Left cardiac atrium (tissue), 4 donors: ENCODE data around the gene PRCP. TPM values are rescaled to one million over a fixed set of nuclear protein-coding genes. Genes with fewer than 3 reads are reported as not detected.
A peak's percentile ranks its signal among the peaks of the same experiment; 100 is the strongest.
"Not testable (repeated sequence)": the region's sequence is repeated elsewhere in the genome, so short reads cannot be mapped to it uniquely, and the experiment has no call there.

ENCODE experiments used
- ATAC-seq, 2 donors: fragments of 200-7000 bp; cut with Tn5 transposase; one replicate each; pipeline ENCODE4 v1.9.1; 2020; ENCODE audit warnings: mild to moderate bottlenecking in 2 of 2, moderate library complexity in 2 of 2
- DNase-seq: peaks from one replicate; pipeline ENCODE4 v3.0.0-alpha.2; 2020
- intact Hi-C, 2 donors: fragments of 100-400 bp; cut with DNase I; formaldehyde crosslinking; loops; one replicate each; pipeline versions ENCODE4 v1.14.1 to v1.15.1; 2022 to 2023
- total RNA-seq, 2 donors: library from RNA; stranded (reverse); fragmentation: NEBNext Ultra II Directional; extraction: Animal tissue kit (Norgen Biotek cat#: 25700); gene quantifications; one replicate each; pipeline ENCODE4 v1.2.1, GENCODE V29; 2021
- donor health status: DM: no; HTN: yes; CAD: no.
- donor health status: DM: no; HTN: yes; CAD: no; lungs with severe emphysema.
- donor health status: DM: yes; HTN: yes; CAD: no.
- donor health status: Dilated cardiomyopathy.

The PRCP gene
- total RNA-seq, 2 donors from 2014 or later = 65.5 to 97.4 TPM

DNA sequence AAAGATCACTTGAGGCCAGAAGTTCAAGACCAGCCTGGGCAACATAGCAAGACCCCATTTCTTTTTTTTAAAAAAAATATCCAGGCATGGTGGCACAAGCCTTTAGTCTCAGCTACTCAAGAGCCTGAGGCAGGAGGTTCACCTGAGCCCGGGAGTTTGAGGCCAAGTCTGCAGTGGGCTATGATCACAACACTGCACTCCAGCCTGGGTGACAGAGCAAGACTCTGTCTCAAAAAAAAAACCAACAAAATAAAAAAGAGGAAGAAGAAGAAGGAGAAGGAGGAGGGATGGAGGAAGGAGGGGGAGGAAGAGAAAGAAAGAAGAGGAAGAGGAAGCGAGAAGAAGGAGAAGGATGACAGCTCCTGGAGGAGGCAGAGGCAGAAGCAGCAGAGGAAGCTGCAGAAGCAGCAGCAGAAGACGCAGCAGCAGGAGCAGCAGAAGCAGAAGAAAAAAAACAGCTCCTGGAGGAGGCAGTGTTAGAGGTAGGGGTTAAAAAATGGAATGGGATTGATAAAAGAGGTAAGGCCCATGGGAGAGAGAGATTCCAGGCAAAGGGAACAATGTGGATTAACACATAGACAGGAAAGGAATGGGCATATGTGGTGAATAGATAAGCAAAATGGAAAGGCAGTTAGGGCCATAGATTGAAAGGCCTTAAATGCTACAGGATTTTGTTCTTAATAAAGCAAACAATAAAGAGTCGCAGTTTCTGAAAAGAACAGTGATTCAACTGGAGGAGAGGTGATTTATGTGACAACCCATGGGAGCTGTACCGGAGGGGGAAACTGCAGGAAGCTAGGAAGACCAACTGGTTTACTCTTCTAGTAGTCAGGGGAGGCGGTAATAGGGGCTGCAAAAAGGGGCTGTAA, 10.9 kb downstream of the PRCP start:
- DNase-seq (no peak), ATAC-seq (peak in 1 of 2 donors; percentile 65)
- intact Hi-C loops = no loop called here

DNA sequence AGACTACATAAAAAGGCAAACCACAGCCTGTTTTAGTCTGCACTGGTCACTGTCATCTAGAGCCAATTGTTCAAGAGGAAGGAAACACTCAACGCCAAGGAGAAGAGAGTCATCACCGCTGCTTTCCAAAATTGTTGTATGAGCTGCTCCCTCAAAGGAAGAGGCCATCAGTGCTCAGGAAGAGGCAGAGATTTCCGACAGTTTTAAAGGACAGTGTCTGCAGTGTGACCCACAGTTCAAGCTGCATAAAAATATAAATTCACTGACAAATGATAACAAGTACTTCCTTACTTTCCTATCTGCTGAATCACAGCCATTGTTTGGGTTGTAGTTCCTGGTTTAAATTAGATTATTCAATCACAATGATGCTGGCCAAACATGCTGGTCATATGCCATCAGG, 16.4 kb downstream of the PRCP start:
- intact Hi-C loops = no loop called here
- ATAC-seq = peak; percentile 67 to 87
- no peak for DNase-seq

DNA sequence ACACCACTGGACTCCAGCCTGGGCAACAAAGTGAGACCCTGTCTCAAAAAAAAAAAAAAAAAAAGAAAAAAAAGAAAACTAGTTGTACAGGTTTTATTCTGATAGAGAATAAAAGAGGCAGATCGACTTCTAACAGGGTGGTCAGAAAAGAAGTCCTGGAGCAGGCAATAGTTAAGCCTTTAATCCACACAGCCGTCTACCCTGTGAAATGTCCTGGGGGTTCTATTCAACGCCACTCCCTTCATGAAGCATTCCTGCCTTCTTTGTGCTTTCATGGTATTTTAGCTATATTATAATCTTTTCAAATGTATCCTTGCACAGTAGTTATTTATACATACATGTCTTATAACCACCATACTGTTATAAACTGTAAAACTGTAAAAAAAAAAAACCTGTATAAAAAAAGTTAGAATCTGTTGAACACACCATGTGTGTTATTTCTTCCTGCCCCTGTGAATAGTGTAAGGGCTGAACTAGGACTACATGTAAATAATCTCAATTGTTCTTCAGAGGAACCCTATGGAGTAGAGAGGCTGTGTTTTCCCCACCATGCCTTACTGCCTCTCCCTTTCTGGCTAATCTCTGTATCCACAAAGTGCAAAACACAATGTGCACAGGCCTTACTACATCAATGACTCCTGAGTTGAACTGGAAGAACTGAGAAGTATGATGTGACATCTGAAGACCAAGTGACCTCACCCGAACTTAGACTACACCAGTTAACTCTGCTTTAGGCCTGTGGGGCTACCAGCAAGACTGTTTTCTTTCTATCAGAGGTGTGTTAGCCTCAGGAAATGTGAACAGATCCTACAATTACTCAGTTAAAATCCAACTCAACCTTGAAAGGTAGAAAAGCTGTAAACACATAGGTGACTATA, 25.3 kb downstream of the PRCP start:
- DNase-seq (no peak), ATAC-seq (no peak)
- intact Hi-C loops = no loop called here

DNA sequence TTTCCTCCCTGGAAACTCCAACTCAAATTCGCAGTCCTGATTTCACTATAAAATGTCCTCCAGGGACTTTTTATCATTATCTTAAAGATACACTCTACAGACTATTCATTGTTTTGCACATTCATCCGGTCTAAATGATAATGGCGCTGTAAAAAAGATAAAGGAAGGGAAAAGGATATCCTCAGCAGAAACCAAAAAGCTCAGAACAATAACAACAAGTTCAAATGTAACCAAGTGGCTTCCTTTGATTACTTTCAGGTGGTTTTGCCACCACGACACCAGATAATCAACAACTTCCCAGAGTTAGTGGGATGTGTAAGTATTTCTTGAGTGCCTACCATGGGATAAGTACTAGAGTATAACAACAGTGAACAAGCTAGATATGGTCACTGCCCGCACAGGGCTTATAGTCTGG, 26.3 kb downstream of the PRCP start:
- no peak for DNase-seq
- intact Hi-C loops = no loop called here
- peak in 1 of 2 donors; percentile 55 for ATAC-seq

DNA sequence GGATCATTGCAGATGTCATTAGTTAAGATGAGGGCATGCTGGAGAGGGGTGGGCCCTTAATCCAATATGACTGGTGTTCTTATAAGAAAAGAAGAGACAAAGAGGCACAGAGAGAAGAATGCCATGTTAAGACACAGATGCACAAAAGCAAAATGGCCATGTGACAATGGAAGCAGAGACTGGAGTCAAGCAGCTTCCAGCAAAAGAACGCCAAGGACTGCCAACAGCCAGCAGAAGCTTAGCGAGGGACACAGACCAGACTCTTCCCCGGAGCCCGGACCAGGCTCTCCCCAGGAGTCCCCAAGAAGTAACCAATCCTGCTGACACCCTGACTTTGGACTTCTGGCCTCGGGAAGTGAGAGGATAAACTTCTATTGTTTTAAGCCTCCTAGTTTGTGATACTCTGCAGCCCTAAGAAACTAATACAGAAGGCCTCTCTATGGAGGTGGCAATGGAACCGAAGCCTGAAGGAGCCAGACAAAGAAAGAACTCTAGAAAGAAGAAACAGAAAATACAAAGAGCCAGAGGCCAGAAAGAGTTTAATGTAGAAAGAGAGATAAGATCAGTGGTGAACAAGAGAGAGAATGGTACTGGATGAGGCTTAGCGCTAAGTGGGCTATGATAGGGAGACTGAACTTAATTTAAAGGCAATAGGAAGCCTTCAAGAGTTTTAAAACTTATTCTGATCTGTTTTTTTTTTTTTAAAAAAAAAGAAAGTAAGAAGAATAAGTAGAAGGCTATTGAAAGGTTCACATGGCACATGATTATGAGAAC, 27.7 kb downstream of the PRCP start:
- no peak for DNase-seq
- intact Hi-C loops = no loop called here

DNA sequence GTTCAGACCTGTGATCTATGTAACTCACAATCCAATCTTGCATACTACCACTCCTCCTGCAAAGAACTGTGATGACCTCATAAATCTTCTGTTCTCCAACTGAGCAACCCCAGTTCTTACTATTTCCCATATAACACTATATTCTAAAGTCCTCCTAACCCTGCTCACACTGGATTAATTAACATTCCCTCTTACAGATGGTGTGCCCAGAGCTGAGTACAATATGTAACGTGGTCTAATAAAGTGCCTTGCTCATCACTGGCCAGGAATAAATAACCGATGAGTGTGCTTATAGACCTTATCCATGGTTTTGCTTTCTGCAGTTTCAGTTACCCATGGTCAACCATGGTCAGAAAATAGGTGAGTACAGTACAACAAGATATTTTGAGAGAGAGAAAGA, 28.6 kb downstream of the PRCP start:
- ATAC-seq = no peak
- intact Hi-C loops = no loop called here
- no peak for DNase-seq

More for the DNA sequence above, 27.7 kb downstream of the PRCP start:
- no peak for ATAC-seq

DNA sequence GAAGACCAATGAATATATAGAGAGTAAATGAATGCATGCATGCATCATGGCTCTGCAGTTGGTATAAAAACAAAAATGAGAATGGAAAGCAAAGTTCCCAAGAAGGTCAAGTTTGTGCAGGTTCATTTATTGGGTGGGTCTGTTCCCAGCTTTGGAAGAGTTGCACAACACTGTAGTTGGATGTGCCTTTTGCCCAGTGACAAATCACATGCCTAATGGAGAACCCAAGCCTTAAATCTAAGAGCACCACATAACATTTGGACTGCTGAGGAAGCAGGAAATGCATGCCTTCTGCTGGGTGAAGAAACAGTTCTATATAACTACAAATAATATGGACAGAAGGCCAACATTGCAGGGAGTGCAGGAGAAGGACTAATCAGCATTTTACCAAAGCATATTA, 30.6 kb downstream of the PRCP start:
- intact Hi-C loops = loop anchor here (5.0 to 10.0 kb wide), 4 partner anchors 33 to 155 kb away; partner anchors contain the start of genes DDIAS (in 1 of the 2), FAM181B (in 1 of the 2) and PRCP (in 1 of the 2)
- DNase-seq (no peak), ATAC-seq (peak; percentile 30 to 68)

DNA sequence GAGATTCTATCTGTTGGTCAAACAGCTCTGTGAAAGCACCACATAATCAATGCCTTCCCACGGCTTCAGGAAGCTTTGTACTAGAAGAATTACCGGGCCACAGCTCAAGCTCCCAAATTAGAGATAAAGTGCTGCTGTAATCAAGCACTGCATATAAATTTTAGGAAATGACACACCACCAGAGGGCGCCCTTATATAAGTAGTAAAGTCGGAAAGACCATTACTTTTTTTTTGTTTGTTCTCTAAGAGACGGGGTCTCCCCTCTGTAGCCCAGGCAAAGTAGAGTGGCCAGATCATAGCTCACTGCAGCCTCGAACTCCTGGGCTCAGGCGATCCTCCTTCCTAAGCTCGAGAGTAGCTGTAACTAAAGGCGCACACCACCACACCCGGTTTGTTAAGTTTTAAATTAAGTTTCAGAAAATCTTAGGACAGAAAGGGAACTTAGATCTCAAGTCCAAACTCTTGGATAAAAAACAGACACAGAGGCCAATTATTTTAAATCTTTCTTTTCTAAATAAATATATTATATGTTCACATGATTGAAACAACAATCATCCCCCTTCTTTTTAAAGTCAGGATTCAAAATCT, 32.6 kb downstream of the PRCP start:
- peak; percentile 82 for DNase-seq
- ATAC-seq = peak; percentile 45 to 53
- intact Hi-C loops = loop anchor here (5.0 to 10.0 kb wide), 4 partner anchors 35 to 153 kb away; partner anchors contain the start of genes DDIAS (in 1 of the 2), FAM181B (in 1 of the 2) and PRCP (in 1 of the 2)

DNA sequence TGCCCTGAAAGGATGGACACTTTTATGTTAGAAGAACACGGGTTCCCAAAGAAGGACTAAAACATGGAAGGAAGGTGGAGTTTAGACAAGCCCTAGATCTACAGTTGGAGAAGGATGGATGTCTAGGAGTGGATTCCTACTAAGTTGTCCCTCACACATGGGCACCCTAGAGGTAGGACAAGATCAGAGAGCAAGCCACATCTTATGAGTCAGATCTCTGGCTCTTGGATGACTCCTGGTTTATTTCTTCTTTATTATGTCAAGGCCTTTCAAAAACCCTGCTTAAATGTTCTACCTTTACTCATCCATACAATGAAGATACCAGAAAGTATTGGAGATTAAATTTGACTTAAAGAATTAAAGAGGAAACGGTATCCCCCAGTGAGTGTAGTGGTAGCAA, 34.4 kb downstream of the PRCP start:
- intact Hi-C loops = loop anchor here (5.0 to 10.0 kb wide), 4 partner anchors 36 to 151 kb away; partner anchors contain the start of genes DDIAS (in 1 of the 2), FAM181B (in 1 of the 2) and PRCP (in 1 of the 2)
- ATAC-seq (no peak), DNase-seq (no peak)

DNA sequence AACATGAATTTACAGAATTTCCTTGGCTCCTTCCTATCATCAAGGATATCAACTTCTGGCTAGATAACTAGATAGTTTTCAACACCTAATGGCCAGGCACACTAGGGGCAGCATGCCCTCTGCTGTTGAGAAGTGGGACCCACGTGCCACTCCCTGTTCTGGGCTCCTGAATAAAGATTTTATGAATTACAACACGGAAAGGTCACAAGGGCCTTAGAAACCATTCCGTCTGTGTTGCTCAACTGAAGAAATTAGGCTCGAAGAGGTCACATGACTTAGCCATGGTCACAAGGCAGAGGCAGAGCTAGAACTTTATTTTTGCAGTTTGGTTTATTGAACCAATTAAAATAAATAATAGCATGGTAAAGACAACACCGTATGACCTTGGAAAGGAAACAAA, 36.0 kb downstream of the PRCP start:
- intact Hi-C loops = loop anchor here (10.0 kb wide), 2 partner anchors 61 to 149 kb away; no protein-coding TSS in a partner anchor
- ATAC-seq (peak; percentile 83 to 84), DNase-seq (peak; percentile 53)

DNA sequence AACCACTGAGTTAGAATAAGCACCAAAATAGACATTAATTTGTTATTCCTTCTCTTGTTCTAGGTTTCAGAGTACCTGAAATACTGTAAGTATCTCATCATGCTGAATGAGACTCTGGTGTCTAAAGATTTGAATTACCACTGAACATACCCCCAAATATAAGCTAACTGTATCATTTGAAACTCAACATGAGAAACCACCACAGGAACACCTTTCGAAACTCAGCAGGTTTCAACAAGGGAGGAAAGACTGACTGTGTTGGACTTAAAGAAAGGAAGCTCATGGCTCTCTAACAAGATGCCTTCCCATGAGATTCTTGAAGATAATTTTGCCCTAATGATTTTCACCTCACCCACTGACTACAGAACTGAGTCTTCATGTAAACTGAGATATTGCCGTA, 37.0 kb downstream of the PRCP start:
- intact Hi-C loops = loop anchor here (10.0 kb wide), 2 partner anchors 62 to 148 kb away; no protein-coding TSS in a partner anchor
- ATAC-seq = no peak
- DNase-seq = no peak

DNA sequence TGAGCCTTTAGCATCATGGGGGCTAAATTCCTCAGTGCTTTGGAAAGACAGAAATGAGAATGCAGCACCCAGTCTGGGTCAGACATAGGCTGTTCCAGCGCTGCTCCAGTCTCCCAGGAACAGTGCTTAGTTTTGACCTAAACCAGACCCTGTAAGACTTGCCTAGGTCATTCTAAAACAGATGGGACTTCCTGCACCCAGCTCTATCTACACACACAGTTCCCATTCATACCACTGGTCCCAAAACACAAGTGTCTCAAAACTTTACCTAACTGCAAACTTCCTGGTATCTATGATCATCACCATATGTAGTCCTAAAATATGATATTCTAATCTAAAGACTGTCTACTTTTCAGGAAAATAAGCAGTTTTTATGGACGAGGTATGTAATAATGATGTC, 37.9 kb downstream of the PRCP start:
- DNase-seq = no peak
- ATAC-seq = no peak
- intact Hi-C loops = loop anchor here (10.0 kb wide), 2 partner anchors 62 to 148 kb away; no protein-coding TSS in a partner anchor

DNA sequence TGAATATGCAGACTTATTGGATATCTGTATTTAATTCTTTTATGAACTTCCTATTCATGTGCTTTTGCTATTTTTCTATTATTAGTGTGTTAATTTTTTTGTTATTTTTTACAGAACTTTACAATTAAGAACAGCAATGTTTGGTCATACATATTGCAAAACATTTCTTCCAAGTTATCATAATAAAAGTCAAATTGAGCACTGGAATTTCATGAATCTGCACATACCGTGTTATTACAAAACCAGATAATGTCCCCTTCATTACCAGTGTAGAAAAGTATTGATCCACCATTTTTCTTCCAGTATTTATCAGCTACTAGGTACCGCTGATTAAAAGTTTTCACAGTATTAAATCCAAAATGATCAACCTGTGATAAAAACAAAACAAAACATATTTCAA, 40.5 kb downstream of the PRCP start:
- ATAC-seq (no peak), DNase-seq (no peak)
- intact Hi-C loops = loop anchor here (10.0 kb wide), 2 partner anchors 65 to 145 kb away; no protein-coding TSS in a partner anchor

DNA sequence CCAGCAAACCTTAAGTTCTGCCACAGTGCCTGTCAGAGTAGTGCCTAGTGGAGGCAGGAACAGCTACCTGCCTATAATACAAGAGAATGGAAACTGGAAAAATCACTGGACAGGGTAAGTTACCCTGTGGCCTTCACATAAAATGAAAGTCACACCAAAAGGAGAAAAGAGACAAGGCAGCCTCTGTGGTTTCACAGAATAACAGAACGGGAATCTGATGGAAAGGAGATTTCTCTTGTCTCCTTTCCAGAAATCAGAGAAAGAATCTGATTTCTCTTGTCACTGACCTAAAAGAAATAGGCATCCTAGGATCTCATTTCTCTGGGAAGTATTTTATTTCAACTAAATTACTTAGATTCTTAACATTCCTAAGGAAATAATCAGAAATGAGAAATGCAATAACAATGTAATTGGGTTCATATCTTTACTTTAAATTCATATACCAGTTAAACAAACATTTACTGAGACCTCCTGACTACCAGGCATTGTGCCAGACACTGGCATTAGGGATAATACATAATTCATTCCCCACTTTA, 41.6 kb downstream of the PRCP start:
- no peak for ATAC-seq

DNA sequence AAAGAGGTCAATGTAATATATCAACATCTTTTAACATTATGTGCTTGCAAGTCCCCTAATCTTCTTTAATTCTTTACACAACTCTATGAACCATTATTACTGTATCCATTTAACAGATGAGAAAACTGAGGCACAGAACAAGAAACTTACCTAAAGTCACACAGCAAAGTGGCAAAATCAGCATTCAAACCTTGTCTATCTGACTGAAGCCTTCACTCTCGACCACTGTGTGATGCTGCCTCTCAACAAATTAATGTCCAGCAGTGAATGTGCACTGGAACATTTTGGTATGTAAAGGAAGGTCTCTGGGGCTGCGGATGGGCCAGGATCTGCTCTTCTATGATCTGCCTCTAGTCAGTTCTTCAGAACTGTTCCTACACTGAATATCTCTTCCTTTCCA, 42.1 kb downstream of the PRCP start:
- DNase-seq (no peak), ATAC-seq (no peak)
- intact Hi-C loops = no loop called here

More for the DNA sequence above, 41.6 kb downstream of the PRCP start:
- DNase-seq = no peak
- intact Hi-C loops = no loop called here

DNA sequence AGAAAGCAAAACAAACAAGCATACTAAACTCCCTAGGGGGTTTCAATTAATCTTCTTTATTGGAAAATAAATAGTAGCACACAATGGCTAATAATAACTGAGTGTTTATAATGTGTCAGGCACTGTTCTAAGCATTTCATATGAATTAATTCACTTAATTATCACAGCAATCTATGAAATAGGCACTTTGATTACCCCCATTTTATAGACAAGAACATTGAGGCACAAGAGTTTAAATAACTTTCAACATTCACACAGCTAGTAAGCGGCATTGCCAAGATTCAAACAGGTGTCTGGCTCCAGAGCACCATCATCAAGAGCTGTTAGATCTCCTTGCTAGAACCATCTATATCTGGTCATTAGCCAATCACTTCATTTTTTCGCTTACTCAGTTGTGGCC, 43.1 kb downstream of the PRCP start:
- DNase-seq (no peak), ATAC-seq (no peak)
- intact Hi-C loops = no loop called here

DNA sequence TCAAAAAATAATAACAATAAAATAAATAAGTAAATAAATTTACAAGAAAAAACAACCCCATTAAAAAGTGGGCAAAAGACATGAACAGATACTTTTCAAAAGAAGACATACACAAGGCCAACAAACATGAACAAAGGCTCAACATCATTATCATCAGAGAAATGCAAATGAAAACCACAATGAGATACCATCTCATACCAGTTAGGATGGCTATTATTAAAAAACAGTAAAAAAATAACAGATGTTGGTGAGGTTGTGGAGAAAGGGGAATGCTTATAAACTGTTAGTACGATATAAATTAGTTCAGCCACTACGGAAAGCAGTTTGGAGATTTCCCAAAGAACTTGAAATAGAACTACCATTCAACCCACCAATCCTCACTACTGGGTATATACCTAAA, 44.6 kb downstream of the PRCP start:
- ATAC-seq (no peak), DNase-seq (no peak)
- intact Hi-C loops = no loop called here

DNA sequence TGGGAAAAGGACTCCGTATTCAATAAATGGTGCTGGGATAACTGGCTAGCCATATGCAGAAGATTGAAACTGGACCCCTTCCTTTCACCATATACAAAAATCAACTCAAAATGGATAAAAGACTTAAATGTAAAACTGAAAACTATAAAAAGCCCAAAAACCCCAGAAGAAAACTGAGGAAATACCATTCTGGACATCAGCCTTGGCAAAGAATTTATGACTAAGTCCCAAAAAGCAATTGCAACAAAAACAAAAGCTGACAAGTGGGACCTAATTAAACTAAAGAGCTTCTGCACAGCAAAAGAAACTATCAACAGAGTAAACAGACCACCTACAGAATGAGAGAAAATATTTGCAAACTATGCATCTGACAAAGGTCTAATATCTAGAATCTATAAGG, 45.3 kb downstream of the PRCP start:
- DNase-seq, ATAC-seq, intact Hi-C loops: not testable (repeated sequence)
